GM12801 (cell line): ENCODE results near the gene CNOT4.

Source experiments
- CTCF ChIP-seq: IDR thresholded peaks from one replicate; pipeline ENCODE4 v1.5.1; 2011; ENCODE audit warnings: control low read depth; ENCODE audit not compliant: insufficient read length; ENCODE audit errors: extremely low read depth

Gene CNOT4

GRCh38 chr7:135343361-135343760, 166.5 kb downstream of the CNOT4 start:
- no peak for TF ChIP-seq CTCF

GRCh38 chr7:135342887-135343286, 167.0 kb downstream of the CNOT4 start:
- no peak for TF ChIP-seq CTCF

GRCh38 chr7:135341049-135341448, 168.9 kb downstream of the CNOT4 start:
- TF ChIP-seq CTCF: no peak

GRCh38 chr7:135337977-135338550, 171.8 kb downstream of the CNOT4 start:
- TF ChIP-seq CTCF: no peak

- no peak for TF ChIP-seq CTCF
These were observed 172.4 kb downstream of the CNOT4 start for GRCh38 chr7:135337506-135337905.

- TF ChIP-seq CTCF: no peak
These were observed 174.2 kb downstream of the CNOT4 start for GRCh38 chr7:135335628-135336139.

GRCh38 chr7:135334830-135335543, 174.9 kb downstream of the CNOT4 start:
- TF ChIP-seq CTCF: no peak
